Lung (tissue), 12 donors: ENCODE results near the gene MEF2C. TPM values are rescaled to one million over a fixed set of nuclear protein-coding genes. Genes with fewer than 3 reads are reported as not detected.
A peak's percentile ranks its signal among the peaks of the same experiment; 100 is the strongest.

Source experiments
- ATAC-seq: fragments of 200-7000 bp; cut with Tn5 transposase; one replicate; pipeline ENCODE4 v1.9.1; 2020; ENCODE audit warnings: moderate number of reproducible peaks; ENCODE audit not compliant: insufficient read depth, low FRiP score
- DNase-seq, 3 donors: peaks; one replicate each; pipeline ENCODE4 v3.0.0-alpha.2; 2013 to 2017
- H3K27ac ChIP-seq, 2 donors: one replicate each; pipeline ENCODE4 v1.5.1; 2013; ENCODE audit warnings: mild to moderate bottlenecking in 2 of 2, moderate library complexity in 2 of 2, control low read depth in 1 of 2, inconsistent platforms in 1 of 2, low read depth in 1 of 2, low read length in 1 of 2
- H3K27me3 ChIP-seq, 3 donors: one replicate each; pipeline ENCODE4 v1.5.1; 2013; ENCODE audit warnings: low read length in 2 of 3; ENCODE audit not compliant: control insufficient read depth in 3 of 3, insufficient read depth in 3 of 3
- H3K36me3 ChIP-seq, 4 donors: one replicate each; pipeline ENCODE4 v1.5.1; 2013; ENCODE audit warnings: low read length in 4 of 4, mild to moderate bottlenecking in 1 of 4, moderate library complexity in 1 of 4; ENCODE audit not compliant: control insufficient read depth in 4 of 4, insufficient read depth in 4 of 4
- H3K4me1 ChIP-seq, 5 donors: one replicate each; pipeline ENCODE4 v1.5.1; 2013; ENCODE audit warnings: low read length in 5 of 5, mild to moderate bottlenecking in 2 of 5, moderate library complexity in 1 of 5; ENCODE audit not compliant: control insufficient read depth in 5 of 5, insufficient read depth in 5 of 5
- H3K4me3 ChIP-seq: one replicate; pipeline ENCODE4 v1.5.1; 2013; ENCODE audit warnings: mild to moderate bottlenecking, control low read depth, moderate library complexity
- H3K9ac ChIP-seq, 2 donors: one replicate each; pipeline ENCODE4 v1.5.1; 2013; ENCODE audit warnings: low read length in 2 of 2, control low read depth in 1 of 2; ENCODE audit not compliant: insufficient read depth in 1 of 2
- H3K9me3 ChIP-seq, 4 donors: one replicate each; pipeline ENCODE4 v1.5.1; 2013; ENCODE audit warnings: low read length in 3 of 4, mild to moderate bottlenecking in 1 of 4, moderate library complexity in 1 of 4; ENCODE audit not compliant: control insufficient read depth in 4 of 4, insufficient read depth in 3 of 4
- CTCF ChIP-seq: IDR thresholded peaks from 2 replicates; pipeline ENCODE4 v1.5.1; 2012; ENCODE audit warnings: mild to moderate bottlenecking; ENCODE audit errors: control extremely low read depth, extremely low read depth
- WGBS, 2 donors: extraction: QIAGEN DNeasy Blood & Tissue Kit; methylation state at CpG; one replicate each; pipeline ENCODE4 v1.1.7; 2013; 5-methylcytosine and 5-hydroxymethylcytosine counted together
- polyA plus RNA-seq, 2 donors: library from polyadenylated mRNA; stranded (reverse); fragments of 200-250 nt; gene quantifications; one replicate each; pipeline ENCODE4 v1.2.1, GENCODE V29; 2013
- total RNA-seq, 2 donors: library from RNA; depleted of rRNA in 1 of 2; stranded (reverse); fragments of >200 nt in 1 of 2; gene quantifications; one replicate each; pipeline ENCODE4 v1.2.1, GENCODE V29; 2014 to 2021
- donor health status: control.
- donor health status: control.
- donor health status: Bipolar disorder and iron deficiency.
- donor health status: healthy.
- donor health status: DM: yes; HTN: yes; CAD: no.

MEF2C gene
- total and polyA plus RNA-seq, 4 donors = 9.1 to 138 (median 28.8) TPM

- H3K27me3 ChIP-seq = peaks cover 5 to 97% (median 92%) of the 10 kb centered on the region in 3 donors
- ATAC-seq (no peak), DNase-seq (peak in 2 of 3 donors; percentile 53 to 55)
- no peak for TF ChIP-seq CTCF
- no peak overlapping the region for H3K4me3 ChIP-seq
- 3 to 5% methylated on average over 30 to 31 of the region's 31 CpGs for WGBS, 2 donors
- H3K36me3 ChIP-seq = no peaks in the 10 kb centered on the region
- peaks cover 0 to 8% (median 0%) of the 10 kb centered on the region in 4 donors for H3K9me3 ChIP-seq
- no peak overlapping the region for H3K9ac ChIP-seq
- peaks cover 0 to 14% (median 0%) of the 10 kb centered on the region in 5 donors for H3K4me1 ChIP-seq
- no peak overlapping the region for H3K27ac ChIP-seq
Observed at GRCh38 chr5:88683506-88684135, 199.4 kb downstream of the MEF2C start.

- 10 to 19% methylated on average over 5 of the region's 5 CpGs for WGBS, 2 donors
Observed at GRCh38 chr5:88682881-88683361, 200.1 kb downstream of the MEF2C start.

GRCh38 chr5:88682131-88682530, 200.9 kb downstream of the MEF2C start:
- Histone ChIP-seq H3K36me3 (no peaks in the 10 kb centered on the region), H3K4me3 (no peak overlapping the region), H3K4me1 (peaks cover 0 to 15% (median 0%) of the 10 kb centered on the region in 5 donors), H3K9me3 (peaks cover 0 to 13% (median 0%) of the 10 kb centered on the region in 4 donors), H3K27me3 (peaks cover 13 to 95% (median 91%) of the 10 kb centered on the region in 3 donors), H3K9ac (no peak overlapping the region), H3K27ac (no peak overlapping the region)
- DNase-seq (peak in 1 of 3 donors; percentile 2), ATAC-seq (no peak)
- 11 to 18% methylated on average over 1 of the region's 1 CpG for WGBS, 2 donors
- TF ChIP-seq CTCF = no peak

More at GRCh38 chr5:88682881-88683361, 200.1 kb downstream of the MEF2C start:
- TF ChIP-seq CTCF = no peak
- no peaks in the 10 kb centered on the region for H3K36me3 ChIP-seq
- no peak overlapping the region for H3K9ac ChIP-seq
- peaks cover 0 to 11% (median 0%) of the 10 kb centered on the region in 4 donors for H3K9me3 ChIP-seq
- H3K4me1 ChIP-seq = peaks cover 0 to 15% (median 0%) of the 10 kb centered on the region in 5 donors
- H3K27ac ChIP-seq = no peak overlapping the region
- H3K27me3 ChIP-seq = peaks cover 12 to 95% (median 91%) of the 10 kb centered on the region in 3 donors
- H3K4me3 ChIP-seq = no peak overlapping the region
- DNase-seq (peak in 1 of 3 donors; percentile 0), ATAC-seq (no peak)
